Tibial nerve (tissue), 4 donors: ENCODE measurements around the gene LRRC17.

Experiments
- CTCF ChIP-seq, 5 experiments: fragments of 200-600 bp in 3 of 5; fragments of 450-650 bp in 2 of 5; sonication (generic) in 3 of 5; IDR thresholded peaks; one replicate each; pipeline ENCODE4 v1.5.1; 2016 to 2019; ENCODE audit warnings: antibody characterized with exemption in 5 of 5, mild to moderate bottlenecking in 3 of 5, moderate library complexity in 2 of 5
- EP300 ChIP-seq, 2 donors: sonication (generic); formaldehyde crosslinking; IDR thresholded peaks; one replicate each; pipeline ENCODE4 v1.6.1; 2017; ENCODE audit warnings: antibody characterized with exemption in 2 of 2, mild to moderate bottlenecking in 1 of 2
- POLR2A ChIP-seq, 2 donors: fragments of 450-650 bp; IDR thresholded peaks; one replicate each; pipeline ENCODE4 v1.6.1; 2017; ENCODE audit warnings: antibody characterized with exemption in 2 of 2, mild to moderate bottlenecking in 2 of 2, moderate library complexity in 2 of 2

GRCh38 chr7:102982235-102982634, 69.4 kb downstream of the LRRC17 start:
- no peak for TF ChIP-seq CTCF (IDR thresholded peaks at IDR 0.05)
- no peak for TF ChIP-seq EP300 (IDR thresholded peaks at IDR 0.05)
- TF ChIP-seq POLR2A (IDR thresholded peaks at IDR 0.05): no peak
